Endodermal cell (in vitro differentiated cells): Measurements from ENCODE around the gene POP4. TPM values are rescaled to one million over a fixed set of nuclear protein-coding genes. Genes with fewer than 3 reads are reported as not detected.

Experiments used
- DNase-seq: peaks from one replicate; pipeline ENCODE4 v3.0.0-alpha.2; 2017
- H3K27ac ChIP-seq: 2 replicates; pipeline ENCODE4 v1.5.1; 2013; ENCODE audit warnings: mild to moderate bottlenecking, low read depth, low read length, moderate library complexity
- H3K27me3 ChIP-seq: 2 replicates; pipeline ENCODE4 v1.6.1; 2013; ENCODE audit warnings: mild to moderate bottlenecking, low read length, moderate library complexity; ENCODE audit not compliant: insufficient read depth, control insufficient read depth, poor library complexity, severe bottlenecking
- H3K36me3 ChIP-seq: 2 replicates; pipeline ENCODE4 v1.7.0; 2013; ENCODE audit warnings: mild to moderate bottlenecking, low read length, moderate library complexity; ENCODE audit not compliant: control insufficient read depth, insufficient read depth
- H3K4me1 ChIP-seq: one replicate; pipeline ENCODE4 v1.7.0; 2013; ENCODE audit warnings: low read length; ENCODE audit not compliant: control insufficient read depth, insufficient read depth
- H3K4me3 ChIP-seq: 2 replicates; pipeline ENCODE4 v1.5.1; 2013; ENCODE audit warnings: mild to moderate bottlenecking, low read length, moderate library complexity
- H3K9ac ChIP-seq: 2 replicates; pipeline ENCODE4 v1.6.1; 2013; ENCODE audit warnings: mild to moderate bottlenecking, low read length, moderate library complexity; ENCODE audit not compliant: poor library complexity, severe bottlenecking; ENCODE audit errors: extremely low read depth
- H3K9me3 ChIP-seq: 2 replicates; pipeline ENCODE4 v1.6.1; 2013; ENCODE audit warnings: mild to moderate bottlenecking, low read length, moderate library complexity; ENCODE audit not compliant: control insufficient read depth
- H3K27ac Mint-ChIP-seq: 2 replicates; pipeline ENCODE4 v1.8.0; 2020; ENCODE audit warnings: mixed read lengths
- H3K27me3 Mint-ChIP-seq: 2 replicates; pipeline ENCODE4 v1.8.0; 2021; ENCODE audit warnings: mild to moderate bottlenecking, mixed read lengths; ENCODE audit not compliant: insufficient read depth
- H3K36me3 Mint-ChIP-seq: 2 replicates; pipeline ENCODE4 v1.8.0; 2020; ENCODE audit warnings: low read depth, mixed read lengths
- H3K4me1 Mint-ChIP-seq: 2 replicates; pipeline ENCODE4 v1.8.0; 2020; ENCODE audit warnings: mixed read lengths
- H3K4me3 Mint-ChIP-seq: 2 replicates; pipeline ENCODE4 v1.8.0; 2020; ENCODE audit warnings: mild to moderate bottlenecking, moderate library complexity, mixed read lengths
- H3K9me3 Mint-ChIP-seq: 2 replicates; pipeline ENCODE4 v1.8.0; 2020; ENCODE audit warnings: mild to moderate bottlenecking, mixed read lengths
- CTCF ChIP-seq: fragments of 200-600 bp; sonication (generic); conservative IDR thresholded peaks from 2 replicates; pipeline ENCODE4 v1.5.0; 2021; ENCODE audit warnings: antibody characterized with exemption, mild to moderate bottlenecking
- WGBS, 2 experiments: methylation state at CpG; one replicate each; pipeline versions ENCODE4 v1.1.5 to v1.1.7; 2013; ENCODE audit warnings: missing lambda C conversion rate in 2 of 2, mixed read lengths in 1 of 2; ENCODE audit not compliant: insufficient coverage in 1 of 2, insufficient read length in 1 of 2; 5-methylcytosine and 5-hydroxymethylcytosine counted together
- total RNA-seq, 2 donors: library from RNA; stranded (reverse); fragmentation: NEBNext Ultra II Directional in 1 of 2; extraction: Animal tissue kit (Norgen Biotek cat#: 25700) in 1 of 2; gene quantifications; 2 replicates in 1 of 2; 3 replicates in 1 of 2; pipeline ENCODE4 v1.2.1, GENCODE V29; 2021

POP4 gene
- total RNA-seq, 2 donors from 2014 or later = 58.2 to 59.7 TPM

- TF ChIP-seq CTCF = no peak
- Mint-ChIP-seq H3K27ac (no peak overlapping the region), H3K4me1 (peaks cover 7% of the 10 kb centered on the region), H3K4me3 (no peak overlapping the region), H3K27me3 (peaks cover 29% of the 10 kb centered on the region), H3K9me3 (no peaks in the 10 kb centered on the region), H3K36me3 (no peaks in the 10 kb centered on the region)
- Histone ChIP-seq H3K27ac (no peak overlapping the region), H3K9me3 (no peaks in the 10 kb centered on the region), H3K36me3 (no peaks in the 10 kb centered on the region), H3K27me3 (no peaks in the 10 kb centered on the region), H3K4me1 (no peaks in the 10 kb centered on the region), H3K9ac (no peak overlapping the region), H3K4me3 (no peak overlapping the region)
- WGBS, 2 experiments = 82 to 97% methylated on average over 6 to 9 of the region's 9 CpGs
- no peak for DNase-seq
These were observed 36.8 kb upstream of the POP4 start for GRCh38 chr19:29569038-29569911.

GRCh38 chr19:29571181-29571580, 34.9 kb upstream of the POP4 start:
- DNase-seq = no peak
- Mint-ChIP-seq H3K27ac (no peak overlapping the region), H3K4me3 (no peak overlapping the region), H3K9me3 (no peaks in the 10 kb centered on the region), H3K27me3 (peaks cover 24% of the 10 kb centered on the region), H3K4me1 (peaks cover 12% of the 10 kb centered on the region), H3K36me3 (no peaks in the 10 kb centered on the region)
- H3K36me3 ChIP-seq = no peaks in the 10 kb centered on the region
- H3K4me1 ChIP-seq = peaks cover 10% of the 10 kb centered on the region
- H3K27me3 ChIP-seq = peaks cover 2% of the 10 kb centered on the region
- no peak overlapping the region for H3K4me3 ChIP-seq
- no peak for TF ChIP-seq CTCF
- no peaks in the 10 kb centered on the region for H3K9me3 ChIP-seq
- no peak overlapping the region for H3K27ac ChIP-seq
- WGBS, 2 experiments = 86 to 89% methylated on average over 4 of the region's 6 CpGs
- H3K9ac ChIP-seq = no peak overlapping the region

- 88 to 95% methylated on average over 4 to 7 of the region's 7 CpGs for WGBS, 2 experiments
- H3K36me3 ChIP-seq = no peaks in the 10 kb centered on the region
- no peak overlapping the region for H3K27ac ChIP-seq
- no peak overlapping the region for H3K27ac Mint-ChIP-seq
- no peak overlapping the region for H3K4me3 Mint-ChIP-seq
- peaks cover 21% of the 10 kb centered on the region for H3K4me1 Mint-ChIP-seq
- no peak overlapping the region for H3K4me3 ChIP-seq
- H3K36me3 Mint-ChIP-seq = no peaks in the 10 kb centered on the region
- peaks cover 11% of the 10 kb centered on the region for H3K4me1 ChIP-seq
- H3K27me3 Mint-ChIP-seq = peaks cover 32% of the 10 kb centered on the region
- DNase-seq = no peak
- peaks cover 21% of the 10 kb centered on the region for H3K27me3 ChIP-seq
- H3K9ac ChIP-seq = no peak overlapping the region
- no peaks in the 10 kb centered on the region for H3K9me3 ChIP-seq
- no peak for TF ChIP-seq CTCF
- H3K9me3 Mint-ChIP-seq = no peaks in the 10 kb centered on the region
These were observed 32.6 kb upstream of the POP4 start for GRCh38 chr19:29573486-29573885.
